A549 (cell line): ENCODE results near the gene BIRC7. TPM values are rescaled to one million over a fixed set of nuclear protein-coding genes. Genes with fewer than 3 reads are reported as not detected.
A peak's percentile ranks its signal among the peaks of the same experiment; 100 is the strongest.

ENCODE experiments used
- ATAC-seq, 2 experiments: fragments of 200-7000 bp in 1 of 2; fragments of >200 bp in 1 of 2; cut with Nextera tagmentation in 1 of 2; cut with Tn5 transposase in 1 of 2; 3 replicates each; pipeline versions ENCODE4 v1.8.0 to v1.9.1; 2018 to 2020; ENCODE audit warnings: mild to moderate bottlenecking in 1 of 2, moderate library complexity in 1 of 2
- CTCF ChIA-PET: fragments of 300-600 bp; sonication (Branson Sonifier 250); formaldehyde crosslinking; extraction: SDS; loops from one replicate; lab custom pipeline; 2021; ENCODE audit warnings: antibody characterized with exemption, inconsistent platforms; lab: Yijun Ruan, JAX
- POLR2A ChIA-PET: fragments of 350-600 bp; formaldehyde crosslinking; extraction: SDS; loops from one replicate; lab custom pipeline; 2021; ENCODE audit warnings: antibody characterized with exemption, inconsistent platforms; lab: Yijun Ruan, JAX
- DNase-seq, 2 experiments: peaks; one replicate each; pipeline versions ENCODE4 v3.0.0 to v3.0.0-alpha.2; 2011 to 2016; ENCODE audit warnings: low read depth in 1 of 2, low spot score in 1 of 2
- FAIRE-seq: peaks from 2 replicates; lab custom pipeline; 2011; peaks lifted over from hg19 to GRCh38; lab: Jason Lieb, UNC
- H3K27ac ChIP-seq, 2 experiments: fragments of >200 bp; sonication (Bioruptor Twin); formaldehyde crosslinking; 3 replicates each; pipeline ENCODE4 v1.5.1; 2016 to 2017
- H3K4me1 ChIP-seq: fragments of >200 bp; sonication (Bioruptor Twin); formaldehyde crosslinking; 3 replicates; pipeline ENCODE4 v1.6.1; 2016
- H3K4me2 ChIP-seq: fragments of >200 bp; sonication (Bioruptor Twin); formaldehyde crosslinking; 3 replicates; pipeline ENCODE4 v1.6.1; 2016
- H3K4me3 ChIP-seq: fragments of >200 bp; sonication (Bioruptor Twin); formaldehyde crosslinking; 3 replicates; pipeline ENCODE4 v1.5.1; 2016
- H3K9me3 ChIP-seq: fragments of >200 bp; sonication (Bioruptor Twin); formaldehyde crosslinking; 3 replicates; pipeline ENCODE4 v1.6.1; 2016
- ATOH8 ChIP-seq: fragments of 250-450 bp; sonication (Bioruptor Pico); IDR thresholded peaks from 2 replicates; pipeline ENCODE4 v1.5.0; 2020; ENCODE audit warnings: low read depth, mild to moderate bottlenecking, moderate library complexity
- BCL3 ChIP-seq: fragments of >200 bp; sonication (Bioruptor Twin); formaldehyde crosslinking; IDR thresholded peaks from 3 replicates; pipeline ENCODE4 v1.6.1; 2016
- BHLHE40 ChIP-seq: IDR thresholded peaks from 2 replicates; pipeline ENCODE4 v1.6.1; 2012; ENCODE audit warnings: low read depth, low read length, inconsistent platforms
- CEBPB ChIP-seq, 2 experiments: fragments of >200 bp in 1 of 2; sonication (Bioruptor Twin) in 1 of 2; formaldehyde crosslinking in 1 of 2; IDR thresholded peaks; 2 replicates each; pipeline ENCODE4 v1.6.1; 2012 to 2016
- CHD2 ChIP-seq: fragments of 150-350 bp; IDR thresholded peaks from 2 replicates; pipeline ENCODE4 v1.6.1; 2014; ENCODE audit warnings: low read length; ENCODE audit not compliant: partially characterized antibody
- EHF ChIP-seq: fragments of 250-450 bp; sonication (Bioruptor Pico); IDR thresholded peaks from 2 replicates; pipeline ENCODE4 v1.5.0; 2020; ENCODE audit warnings: mild to moderate bottlenecking
- FOSL2 ChIP-seq, 2 experiments: fragments of 450-650 bp in 1 of 2; fragments of >200 bp in 1 of 2; sonication (Bioruptor Twin) in 1 of 2; formaldehyde crosslinking; IDR thresholded peaks; 2 replicates each; pipeline versions ENCODE4 v1.5.0 to v1.6.1; 2016 to 2020; ENCODE audit warnings: mild to moderate bottlenecking in 1 of 2, moderate library complexity in 1 of 2
- HOXA7 ChIP-seq: fragments of 250-450 bp; sonication (Bioruptor Pico); IDR thresholded peaks from 2 replicates; pipeline ENCODE4 v1.5.0; 2020; ENCODE audit warnings: mild to moderate bottlenecking, moderate library complexity
- KDM1A ChIP-seq: fragments of 200-600 bp; sonication (generic); IDR thresholded peaks from 2 replicates; pipeline ENCODE4 v1.6.1; 2016; ENCODE audit warnings: low read depth, mild to moderate bottlenecking
- KDM5A ChIP-seq: fragments of 200-600 bp; sonication (generic); IDR thresholded peaks from 2 replicates; pipeline ENCODE4 v1.6.1; 2016; ENCODE audit warnings: antibody characterized with exemption, mild to moderate bottlenecking
- MAZ ChIP-seq: fragments of 150-350 bp; IDR thresholded peaks from 2 replicates; pipeline ENCODE4 v1.6.1; 2014; ENCODE audit warnings: antibody characterized with exemption, low read depth, low read length, borderline replicate concordance
- MYC ChIP-seq: IDR thresholded peaks from 2 replicates; pipeline ENCODE4 v1.6.1; 2012; ENCODE audit warnings: mild to moderate bottlenecking, inconsistent platforms, low read length, improper control_type of control experiment, borderline replicate concordance
- RAD21 ChIP-seq, 2 experiments: fragments of >200 bp in 1 of 2; sonication (Bioruptor Twin) in 1 of 2; formaldehyde crosslinking in 1 of 2; IDR thresholded peaks in 1 of 2; conservative IDR thresholded peaks in 1 of 2; 2 replicates in 1 of 2; 3 replicates in 1 of 2; pipeline ENCODE4 v1.6.1; 2012 to 2018; ENCODE audit warnings: inconsistent platforms in 1 of 2
- RNF2 ChIP-seq: fragments of 200-600 bp; sonication (generic); IDR thresholded peaks from 2 replicates; pipeline ENCODE4 v1.6.1; 2016; ENCODE audit warnings: low read depth, mild to moderate bottlenecking, antibody characterized with exemption, moderate library complexity, borderline replicate concordance
- TP53 ChIP-seq: fragments of 250-450 bp; sonication (Bioruptor Pico); IDR thresholded peaks from 2 replicates; pipeline ENCODE4 v1.5.0; 2021; ENCODE audit warnings: mild to moderate bottlenecking, moderate library complexity
- ZNF302 ChIP-seq: fragments of 250-450 bp; sonication (Bioruptor Pico); IDR thresholded peaks from 2 replicates; pipeline ENCODE4 v1.9.0; 2021; ENCODE audit warnings: inconsistent platforms, mild to moderate bottlenecking, moderate library complexity
- ZSCAN20 ChIP-seq: fragments of 250-450 bp; sonication (Bioruptor Pico); IDR thresholded peaks from 2 replicates; pipeline ENCODE4 v1.8.0; 2022; ENCODE audit warnings: mild to moderate bottlenecking, moderate library complexity
- WGBS: methylation state at CpG from one replicate; pipeline ENCODE4 v1.1.6; 2017; ENCODE audit errors: missing lambda C conversion rate; 5-methylcytosine and 5-hydroxymethylcytosine counted together
- polyA plus RNA-seq, 4 experiments: library from polyadenylated mRNA; depleted of rRNA in 3 of 4; stranded (reverse); fragments of >200 nt; fragmentation: RNase III in 1 of 4; extraction: RNeasy Plus Mini Kit Qiagen cat#74134 plus additional on column Dnase treatment in 1 of 4; gene quantifications; 2 replicates in 3 of 4; 3 replicates in 1 of 4; pipeline ENCODE4 v1.2.3, GENCODE V29; 2011 to 2017

The BIRC7 gene
- polyA plus RNA-seq, 2 of the 4 experiments (the other 2 are of a cell fraction), result 0.63 to 4.9 TPM

GRCh38 chr20:63186084-63186483 lies 49.6 kb upstream of the BIRC7 start:
- Histone ChIP-seq H3K4me1 (peaks cover 8% of the 10 kb centered on the region), H3K27ac (no peak overlapping the region), H3K4me3 (no peak overlapping the region), H3K9me3 (no peaks in the 10 kb centered on the region), H3K4me2 (no peak overlapping the region)
- CTCF ChIA-PET, result interaction anchor here (0.9 to 1.2 kb wide), 3 partner anchors 21 to 195 kb away, joined by 3 to 5 read pairs (median 4); no protein-coding TSS in a partner anchor
- WGBS, result 57% methylated on average over 8 of the region's 8 CpGs
- DNase-seq (no peak), FAIRE-seq (no peak)
- POLR2A ChIA-PET, result no interaction called here
- no peak for TF ChIP-seq CHD2
- TF ChIP-seq FOSL2 (IDR thresholded peaks at IDR 0.05), result no peak
- TF ChIP-seq FOSL2 (CRISPR knock-in tag; IDR thresholded peaks at IDR 0.05), result no peak
- no peak for TF ChIP-seq MAZ
- no peak for TF ChIP-seq CEBPB (IDR thresholded peaks at IDR 0.05)
- TF ChIP-seq HOXA7, result no peak
- TF ChIP-seq ZNF302 (CRISPR knock-in tag), result no peak
- no peak for TF ChIP-seq BHLHE40
- TF ChIP-seq RNF2, result no peak
- no peak for TF ChIP-seq ZSCAN20
- TF ChIP-seq RAD21 (conservative IDR thresholded peaks at IDR 0.05 in 1 of 2, IDR thresholded peaks at IDR 0.05 in 1 of 2), result no peak
- TF ChIP-seq, all 56 proteins: peak for 0
- ATAC-seq, result no peak

- Histone ChIP-seq H3K4me1 (peaks cover 15% of the 10 kb centered on the region), H3K4me3 (no peak overlapping the region), H3K27ac (no peak overlapping the region), H3K9me3 (no peaks in the 10 kb centered on the region), H3K4me2 (peak overlapping the region; percentile 36; the same call in 1 of the 3 replicates)
- WGBS, result 49% methylated on average over 5 of the region's 8 CpGs
- DNase-seq, result peak in 1 of 2 experiments; percentile 68
- ChIA-PET CTCF (interaction anchor here (0.9 to 1.2 kb wide), 3 partner anchors 21 to 195 kb away, joined by 3 to 5 read pairs (median 4); no protein-coding TSS in a partner anchor), POLR2A (no interaction called here)
- FAIRE-seq, result no peak
- peak; percentile 37 to 59; a peak in 3 of 6 replicates for ATAC-seq
- no peak for TF ChIP-seq FOSL2 (IDR thresholded peaks at IDR 0.05)
- TF ChIP-seq FOSL2 (CRISPR knock-in tag; IDR thresholded peaks at IDR 0.05), result peak; percentile 61
- TF ChIP-seq EHF, result no peak
These were observed 49.0 kb upstream of the BIRC7 start for GRCh38 chr20:63186528-63187316.

- ATAC-seq (no peak), DNase-seq (no peak), FAIRE-seq (no peak)
- H3K4me2 ChIP-seq, result no peak overlapping the region
- no peak overlapping the region for H3K27ac ChIP-seq
- TF ChIP-seq TP53 (CRISPR knock-in tag), result no peak
- no peak for TF ChIP-seq KDM5A
- TF ChIP-seq KDM1A, result no peak
- no peak for TF ChIP-seq ZNF302 (CRISPR knock-in tag)
- no peak for TF ChIP-seq ATOH8 (CRISPR knock-in tag)
- TF ChIP-seq BCL3, result no peak
- no peak for TF ChIP-seq MYC
- TF ChIP-seq RNF2, result no peak
- peaks cover 16% of the 10 kb centered on the region for H3K4me1 ChIP-seq
- ChIA-PET CTCF (interaction anchor here (0.7 to 1.2 kb wide), 5 partner anchors 10 to 194 kb away, joined by 3 to 5 read pairs (median 4); no protein-coding TSS in a partner anchor), POLR2A (no interaction called here)
- no peaks in the 10 kb centered on the region for H3K9me3 ChIP-seq
- H3K4me3 ChIP-seq, result no peak overlapping the region
- 81% methylated on average over 7 of the region's 7 CpGs for WGBS
These were observed 48.2 kb upstream of the BIRC7 start for GRCh38 chr20:63187338-63188158.
